ENCODE data around the gene PIM3.

PIM3 gene

DNA sequence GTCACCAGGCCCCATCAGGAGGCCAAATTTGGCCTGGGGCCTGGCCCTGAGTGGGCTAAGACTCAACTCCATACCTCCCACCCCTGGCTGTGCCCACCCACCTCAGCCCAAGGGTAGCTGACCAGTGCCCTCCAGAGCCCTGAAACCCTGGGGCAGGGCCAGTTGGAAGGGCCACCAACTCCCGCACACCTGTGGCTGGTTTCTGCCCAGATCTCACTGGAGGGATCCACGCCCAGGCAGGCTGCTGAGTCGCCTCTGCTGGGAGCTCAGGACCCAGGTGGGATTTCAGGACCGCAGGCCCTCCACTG, 8.9 kb upstream of the PIM3 start:
- peak overlapping the region; percentile 99 for H3K27ac ChIP-seq

DNA sequence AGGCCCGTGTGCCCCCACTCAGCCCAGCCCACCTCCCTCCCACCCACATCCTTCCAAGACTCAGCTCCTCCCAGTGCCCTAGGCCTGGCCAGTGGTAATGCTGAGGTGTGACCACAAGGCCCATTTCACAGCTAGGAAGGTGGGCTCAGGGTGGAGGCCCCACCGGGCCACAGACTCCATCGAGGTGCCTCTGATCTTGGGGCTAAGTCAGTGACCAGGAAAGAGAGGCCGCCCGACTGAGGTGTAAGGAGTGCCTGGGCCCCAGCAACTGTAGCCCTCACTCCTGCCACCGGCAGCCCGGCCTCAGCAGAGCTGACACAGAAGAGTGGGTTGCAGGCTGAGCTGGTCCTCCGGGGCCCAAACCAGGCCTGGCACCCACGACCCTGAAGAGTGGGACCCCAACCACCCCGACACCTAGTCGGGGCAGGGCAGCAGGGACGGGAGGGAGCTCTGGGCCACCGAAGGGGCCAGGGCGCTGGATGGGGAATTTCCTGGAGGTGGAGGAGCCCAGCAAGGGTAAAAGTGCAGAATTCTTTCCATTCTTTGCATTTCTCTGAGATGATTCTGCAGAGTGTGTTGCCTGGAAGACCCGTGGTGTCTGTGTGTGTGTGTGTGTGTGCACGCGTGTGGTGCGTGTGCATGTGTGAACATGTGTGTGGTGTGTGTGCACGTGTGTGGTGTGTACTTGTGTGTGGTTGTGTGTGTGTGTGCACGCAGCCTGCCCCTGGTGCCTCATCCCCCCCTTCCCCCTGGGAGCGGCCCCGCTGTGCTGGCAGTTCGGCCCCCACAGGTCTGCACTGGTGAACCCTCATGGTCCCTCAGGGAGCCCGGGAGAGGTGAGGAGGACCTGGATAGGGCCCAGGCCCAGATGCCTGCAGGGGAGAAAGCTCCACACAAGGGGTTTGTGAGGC, 8.3 kb upstream of the PIM3 start:
- no peak for TF ChIP-seq ZFX (IDR thresholded peaks at IDR 0.05; ENCODE audit: borderline replicate concordance)
- TF ChIP-seq, protein P1, sequence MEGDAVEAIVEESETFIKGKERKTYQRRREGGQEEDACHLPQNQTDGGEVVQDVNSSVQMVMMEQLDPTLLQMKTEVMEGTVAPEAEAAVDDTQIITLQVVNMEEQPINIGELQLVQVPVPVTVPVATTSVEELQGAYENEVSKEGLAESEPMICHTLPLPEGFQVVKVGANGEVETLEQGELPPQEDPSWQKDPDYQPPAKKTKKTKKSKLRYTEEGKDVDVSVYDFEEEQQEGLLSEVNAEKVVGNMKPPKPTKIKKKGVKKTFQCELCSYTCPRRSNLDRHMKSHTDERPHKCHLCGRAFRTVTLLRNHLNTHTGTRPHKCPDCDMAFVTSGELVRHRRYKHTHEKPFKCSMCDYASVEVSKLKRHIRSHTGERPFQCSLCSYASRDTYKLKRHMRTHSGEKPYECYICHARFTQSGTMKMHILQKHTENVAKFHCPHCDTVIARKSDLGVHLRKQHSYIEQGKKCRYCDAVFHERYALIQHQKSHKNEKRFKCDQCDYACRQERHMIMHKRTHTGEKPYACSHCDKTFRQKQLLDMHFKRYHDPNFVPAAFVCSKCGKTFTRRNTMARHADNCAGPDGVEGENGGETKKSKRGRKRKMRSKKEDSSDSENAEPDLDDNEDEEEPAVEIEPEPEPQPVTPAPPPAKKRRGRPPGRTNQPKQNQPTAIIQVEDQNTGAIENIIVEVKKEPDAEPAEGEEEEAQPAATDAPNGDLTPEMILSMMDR (IDR thresholded peaks at IDR 0.05): no peak
- peak overlapping the region; percentile 99 for H3K27ac ChIP-seq

More for the DNA sequence above, 8.9 kb upstream of the PIM3 start:
- TF ChIP-seq, protein P1 (IDR thresholded peaks at IDR 0.05): no peak
- TF ChIP-seq ZFX (IDR thresholded peaks at IDR 0.05; ENCODE audit: borderline replicate concordance): no peak

DNA sequence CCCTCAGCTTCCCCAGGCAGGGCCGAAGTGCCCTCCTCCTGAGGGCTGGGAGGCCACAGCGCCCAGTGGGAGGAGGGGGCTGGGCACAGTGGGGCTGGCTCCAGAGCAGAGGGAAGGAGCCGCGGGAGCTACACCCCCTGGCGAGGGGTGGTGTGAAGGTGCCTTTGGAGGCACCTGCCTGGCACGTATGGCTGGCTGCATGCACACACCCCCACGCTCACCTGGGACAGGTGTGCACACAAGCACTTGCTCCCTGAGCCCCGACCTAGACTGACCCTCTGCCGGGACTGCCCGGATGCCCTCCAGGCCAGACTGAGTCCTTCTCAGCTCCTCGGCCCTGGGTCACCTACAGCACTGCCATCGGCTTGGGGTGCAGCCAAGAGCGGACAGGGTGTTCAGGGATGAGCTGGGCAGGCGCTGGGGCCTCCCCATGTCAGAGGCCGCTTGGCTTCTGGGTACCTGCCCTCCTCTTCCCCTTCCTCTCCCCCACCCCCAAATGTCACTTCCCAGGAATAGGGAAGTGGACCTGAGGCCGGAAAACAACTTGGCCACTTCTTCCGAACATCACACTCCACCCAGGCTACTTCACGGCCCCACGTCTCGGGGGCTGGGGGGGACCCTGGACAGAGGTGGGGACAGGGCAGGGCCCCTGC, 7.4 kb upstream of the PIM3 start:
- peak overlapping the region; percentile 99 for H3K27ac ChIP-seq
- TF ChIP-seq, protein P1 (IDR thresholded peaks at IDR 0.05): no peak
- no peak for TF ChIP-seq ZFX (IDR thresholded peaks at IDR 0.05; ENCODE audit: borderline replicate concordance)

DNA sequence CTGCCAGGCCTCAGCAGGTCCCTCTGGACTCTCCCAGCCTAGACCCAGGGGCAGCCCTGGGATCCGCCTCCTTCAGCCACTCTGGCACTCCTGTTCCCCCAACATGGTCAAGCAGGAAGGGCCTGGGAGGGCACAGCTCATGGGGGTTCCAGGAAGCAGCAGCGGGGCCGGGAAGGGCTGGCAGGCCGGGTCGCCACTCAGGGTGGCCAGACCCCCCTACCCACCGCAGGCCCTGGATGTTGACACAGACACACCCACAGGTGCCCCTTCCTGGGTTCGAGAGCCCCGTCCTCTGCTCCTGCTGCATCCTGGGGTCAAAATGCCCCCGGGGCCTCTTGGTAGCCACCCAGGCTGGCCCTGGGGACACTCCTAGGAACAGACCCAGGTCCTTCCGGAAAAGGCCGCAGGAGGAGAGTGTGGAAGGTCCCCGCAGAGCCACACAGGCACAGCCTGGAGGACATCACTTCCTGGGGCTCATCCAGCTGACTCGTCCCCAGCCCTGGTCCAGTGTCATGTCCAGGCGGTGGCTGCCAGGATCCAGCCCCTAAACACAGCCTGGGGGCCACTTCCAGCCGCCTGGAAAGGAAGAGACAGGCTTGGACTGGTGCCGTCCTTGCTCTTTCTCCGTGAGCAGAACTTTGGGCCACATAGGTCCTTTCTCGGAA, 6.8 kb upstream of the PIM3 start:
- peak overlapping the region; percentile 99 for H3K27ac ChIP-seq
- no peak for TF ChIP-seq ZFX (IDR thresholded peaks at IDR 0.05; ENCODE audit: borderline replicate concordance)
- TF ChIP-seq, protein P1 (IDR thresholded peaks at IDR 0.05): no peak

DNA sequence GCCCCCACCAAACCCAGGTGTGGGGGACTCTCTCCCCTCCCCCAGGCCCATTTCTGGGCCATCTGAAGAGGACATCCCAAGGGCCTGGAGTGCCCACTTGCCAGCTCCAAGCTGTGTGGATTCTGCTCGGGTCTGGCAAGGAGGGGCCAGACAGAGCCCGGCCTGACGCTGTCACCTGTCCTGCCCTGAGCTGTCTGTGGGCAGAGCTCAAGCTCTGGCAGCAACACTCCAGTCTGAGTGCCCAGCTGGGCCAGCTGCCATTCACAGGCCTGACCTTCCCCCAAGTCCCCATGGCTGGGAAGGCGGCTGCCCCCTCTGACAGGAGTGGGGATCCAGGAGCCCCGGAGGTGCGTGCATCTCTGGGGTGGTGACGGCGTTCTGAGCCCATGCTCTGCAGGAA, 6.2 kb upstream of the PIM3 start:
- TF ChIP-seq ZFX (IDR thresholded peaks at IDR 0.05; ENCODE audit: borderline replicate concordance): no peak
- TF ChIP-seq, protein P1 (IDR thresholded peaks at IDR 0.05): no peak
- peak overlapping the region; percentile 99 for H3K27ac ChIP-seq

DNA sequence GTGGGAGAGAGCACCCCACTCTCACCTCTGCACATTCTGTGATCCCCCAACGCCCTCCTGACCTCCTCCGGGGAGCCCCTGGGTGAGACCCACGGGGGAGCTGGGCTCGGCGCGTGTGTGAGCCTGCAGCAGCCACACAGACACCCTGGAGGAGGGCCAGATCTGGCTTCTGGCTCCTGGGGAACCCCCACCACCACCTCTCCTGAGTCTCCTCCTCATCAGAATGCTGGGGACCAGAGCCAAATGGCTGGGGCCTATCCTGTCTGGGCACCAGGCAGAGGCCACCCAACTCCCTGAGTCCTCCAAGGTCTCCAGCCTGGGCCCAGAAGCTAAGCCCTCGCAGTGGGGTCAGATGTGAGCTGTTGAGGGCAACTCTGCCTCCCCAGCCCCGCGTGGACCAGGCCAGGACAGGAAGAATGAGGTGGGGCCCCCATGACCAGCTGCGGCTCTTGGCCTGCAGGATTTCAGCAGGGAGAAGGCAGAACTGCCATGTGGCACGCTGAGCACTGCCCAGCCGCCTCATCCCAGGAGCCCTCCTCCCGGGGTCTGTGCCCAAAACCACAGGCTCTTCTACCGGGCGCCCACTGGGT, 5.5 kb upstream of the PIM3 start:
- H3K27ac ChIP-seq: peak overlapping the region; percentile 99
- no peak for TF ChIP-seq ZFX (IDR thresholded peaks at IDR 0.05; ENCODE audit: borderline replicate concordance)
- TF ChIP-seq, protein P1 (IDR thresholded peaks at IDR 0.05): no peak
